Kidney tubule cell (primary cell): Measurements from ENCODE around the gene RABEP1.
"Not testable (repeated sequence)": the region's sequence is repeated elsewhere in the genome, so short reads cannot be mapped to it uniquely, and the experiment has no call there.

ENCODE experiments used
- DNase-seq: peaks from one replicate; pipeline ENCODE4 v3.0.0-alpha.2; 2018; ENCODE audit warnings: low spot score

RABEP1 gene

GRCh38 chr17:5281814-5282641 lies at the start of gene RABEP1:
TSS of gene RABEP1 (plus strand) at chr17:5282284. CDS start at chr17:5282487, 203 bp downstream.
- DNase-seq = peak; percentile 88

GRCh38 chr17:5233492-5233891 lies 48.6 kb upstream of the RABEP1 start:
- DNase-seq = not testable (repeated sequence)

- no peak for DNase-seq
Observed at GRCh38 chr17:5234645-5235576, 47.2 kb upstream of the RABEP1 start, which contains the start of gene SCIMP. TSS of gene SCIMP (minus strand) at chr17:5234860. CDS start at chr17:5234755, 105 bp downstream.

GRCh38 chr17:5236938-5237540 lies 45.0 kb upstream of the RABEP1 start:
- no peak for DNase-seq

- peak; percentile 73 for DNase-seq
Observed at GRCh38 chr17:5237541-5238016, 44.5 kb upstream of the RABEP1 start.

GRCh38 chr17:5238333-5238732 lies 43.8 kb upstream of the RABEP1 start:
- no peak for DNase-seq

GRCh38 chr17:5239769-5240168 lies 42.3 kb upstream of the RABEP1 start:
- DNase-seq = not testable (repeated sequence)

GRCh38 chr17:5241861-5242671 lies 40.0 kb upstream of the RABEP1 start:
- DNase-seq = no peak

GRCh38 chr17:5247621-5248020 lies 34.5 kb upstream of the RABEP1 start:
- no peak for DNase-seq

- DNase-seq = no peak
Observed at GRCh38 chr17:5248821-5249479, 33.1 kb upstream of the RABEP1 start.

- DNase-seq = peak; percentile 77
Observed at GRCh38 chr17:5249615-5250014, 32.5 kb upstream of the RABEP1 start.

GRCh38 chr17:5254414-5254813 lies 27.7 kb upstream of the RABEP1 start:
- no peak for DNase-seq

GRCh38 chr17:5254903-5255521 lies 27.1 kb upstream of the RABEP1 start:
- no peak for DNase-seq

- DNase-seq = no peak
Observed at GRCh38 chr17:5257124-5257523, 25.0 kb upstream of the RABEP1 start.

GRCh38 chr17:5260542-5260941 lies 21.5 kb upstream of the RABEP1 start:
- DNase-seq = peak; percentile 30

- no peak for DNase-seq
Observed at GRCh38 chr17:5262416-5262991, 19.6 kb upstream of the RABEP1 start.

- no peak for DNase-seq
Observed at GRCh38 chr17:5263441-5263840, 18.6 kb upstream of the RABEP1 start.

GRCh38 chr17:5264893-5265292 lies 17.2 kb upstream of the RABEP1 start:
- no peak for DNase-seq

- DNase-seq = no peak
Observed at GRCh38 chr17:5269241-5269960, 12.7 kb upstream of the RABEP1 start.
